ENCODE data around the gene MROH9.

Gene MROH9

DNA sequence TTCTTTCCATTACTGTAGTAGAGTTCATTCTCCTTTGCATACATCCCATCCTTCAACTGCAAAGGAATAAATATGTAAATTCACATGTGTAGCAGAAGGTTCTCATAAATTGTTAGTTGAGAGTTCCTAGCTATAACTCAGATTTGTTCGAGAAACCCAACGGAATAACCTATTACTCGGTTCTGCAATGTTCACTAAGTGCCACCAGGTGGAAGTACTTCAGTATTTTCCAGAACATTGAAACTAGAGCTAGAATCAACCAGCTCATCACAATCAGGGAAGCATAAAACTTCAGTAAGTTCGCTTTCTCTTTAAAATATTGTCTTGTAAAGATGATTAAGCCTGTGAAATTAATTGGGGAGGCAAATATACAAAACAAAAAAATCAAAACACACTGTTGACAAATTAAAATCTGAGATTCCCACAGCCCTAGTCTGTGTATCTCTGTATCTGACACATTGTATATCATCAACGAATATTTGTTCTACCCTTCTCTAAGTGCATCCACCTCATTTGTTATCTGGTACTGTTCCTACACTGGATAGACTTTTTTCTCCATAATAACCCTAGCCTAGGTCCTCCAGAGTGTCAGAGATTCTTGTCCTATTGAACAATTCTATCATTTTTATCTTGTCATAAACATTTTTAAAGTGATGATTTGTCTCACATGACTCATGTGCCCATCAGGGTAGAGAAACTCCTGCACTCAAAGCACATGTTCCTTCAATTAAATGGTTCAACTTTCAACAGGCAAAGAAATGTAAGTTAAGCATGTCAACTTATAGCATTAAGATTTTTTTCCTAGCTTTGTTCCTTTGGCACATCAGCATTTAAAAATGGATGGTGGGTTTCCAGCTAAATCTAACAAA is 31.9 kb downstream of the MROH9 start:
- no peak for DNase-seq (ENCODE audit: low spot score)

DNA sequence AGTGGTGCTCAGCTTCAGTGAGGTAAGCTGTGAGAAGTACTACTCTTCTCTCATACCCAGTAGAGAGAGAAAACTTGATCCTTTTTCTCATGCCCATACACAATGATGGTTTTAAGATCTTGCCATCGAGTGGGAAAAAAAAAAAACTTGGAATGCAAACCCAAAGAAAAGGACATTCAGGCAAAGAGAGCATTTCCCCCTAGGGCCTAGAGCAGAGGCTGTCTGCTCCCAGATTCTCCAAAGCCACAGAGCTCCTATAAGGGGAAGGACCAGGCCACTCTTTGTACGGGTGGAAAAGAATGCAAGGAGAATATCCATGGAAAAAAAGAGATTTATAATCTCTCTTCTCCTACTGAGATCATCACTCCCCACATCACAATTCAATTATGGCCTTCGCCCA is 34.9 kb downstream of the MROH9 start:
- no peak for DNase-seq (ENCODE audit: low spot score)

DNA sequence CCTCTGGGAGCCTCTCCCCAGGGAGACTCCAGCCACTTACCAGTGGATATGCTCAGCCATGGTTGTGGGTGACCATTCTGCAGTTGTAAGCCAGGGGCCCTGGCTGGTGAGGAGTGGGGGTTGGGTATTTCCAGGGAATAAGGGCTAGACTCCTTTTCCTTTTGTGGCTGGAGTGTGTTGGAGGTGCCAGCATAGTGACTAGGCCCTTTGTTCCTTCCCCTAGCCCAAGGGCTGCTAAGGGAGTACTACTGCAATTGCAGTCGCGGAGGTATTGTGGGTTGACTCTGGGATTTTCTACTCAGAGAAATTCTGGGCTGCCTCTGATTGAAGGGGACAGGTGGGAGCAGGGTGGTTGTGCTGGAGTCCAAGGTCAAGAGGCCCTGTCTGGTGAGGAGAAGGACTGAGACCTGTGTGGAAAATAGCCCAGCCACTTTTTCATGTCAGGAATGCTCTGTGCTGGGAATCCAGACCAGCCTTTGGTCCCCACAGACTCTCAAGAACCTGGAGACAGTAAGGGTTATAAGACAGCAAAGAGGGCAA is 43.1 kb downstream of the MROH9 start:
- DNase-seq (ENCODE audit: low spot score), result no peak

DNA sequence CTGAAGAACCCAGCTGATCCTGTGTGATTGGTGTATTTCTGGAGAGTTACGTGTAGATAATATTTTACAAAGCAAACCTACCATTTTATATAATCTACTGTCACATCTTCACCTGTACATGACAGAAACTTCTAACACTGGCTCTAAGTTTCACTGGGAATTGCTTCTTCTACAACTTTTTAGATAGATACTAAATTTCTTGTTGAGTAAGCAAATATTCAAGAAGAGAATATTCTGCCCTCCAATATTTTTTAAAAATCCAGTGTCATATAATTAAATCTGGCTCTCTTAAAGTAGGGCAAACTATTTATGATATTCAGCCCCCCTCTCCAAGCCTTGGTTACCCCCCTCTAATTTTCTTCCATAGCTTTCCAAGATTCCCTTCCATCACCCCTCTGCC is 50.1 kb downstream of the MROH9 start:
- no peak for DNase-seq (ENCODE audit: low spot score)

DNA sequence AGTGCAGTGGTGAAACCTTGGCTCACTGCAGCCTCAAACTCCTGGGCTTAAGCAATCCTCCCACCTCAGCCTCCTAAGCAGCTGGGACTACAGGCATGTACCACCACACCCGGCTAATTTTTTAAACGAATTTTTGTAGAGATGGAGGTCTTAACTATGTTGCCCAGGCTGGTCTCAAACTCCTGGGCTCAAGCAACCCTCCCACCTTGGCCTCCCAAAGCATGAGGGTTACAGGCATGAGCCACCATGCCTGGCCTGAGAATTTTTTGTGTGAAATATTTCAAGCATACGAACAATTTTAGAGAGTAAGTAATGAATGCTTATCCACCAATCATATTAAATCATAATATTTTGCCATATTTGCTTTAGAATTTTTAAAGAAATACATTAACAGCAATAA is 51.6 kb downstream of the MROH9 start:
- DNase-seq (ENCODE audit: low spot score), result no peak

DNA sequence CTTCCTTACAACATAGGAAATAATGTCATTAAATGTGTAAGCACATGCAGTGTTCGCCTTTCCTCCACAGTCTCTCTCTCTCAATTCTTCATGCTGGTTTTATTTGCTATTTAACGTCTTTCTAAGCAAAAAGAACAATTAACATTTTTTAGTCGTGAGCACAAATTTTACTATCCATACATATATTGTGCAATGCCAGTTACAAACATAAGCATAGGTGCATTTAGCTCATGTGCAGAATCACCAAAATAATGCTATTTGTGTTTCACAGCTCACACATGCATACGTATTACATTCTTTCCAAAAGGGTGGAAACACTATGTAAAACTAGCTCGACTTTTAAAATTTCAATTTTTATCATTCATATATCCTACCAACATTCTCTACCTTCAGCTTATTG is 52.1 kb downstream of the MROH9 start:
- DNase-seq (ENCODE audit: low spot score), result no peak

DNA sequence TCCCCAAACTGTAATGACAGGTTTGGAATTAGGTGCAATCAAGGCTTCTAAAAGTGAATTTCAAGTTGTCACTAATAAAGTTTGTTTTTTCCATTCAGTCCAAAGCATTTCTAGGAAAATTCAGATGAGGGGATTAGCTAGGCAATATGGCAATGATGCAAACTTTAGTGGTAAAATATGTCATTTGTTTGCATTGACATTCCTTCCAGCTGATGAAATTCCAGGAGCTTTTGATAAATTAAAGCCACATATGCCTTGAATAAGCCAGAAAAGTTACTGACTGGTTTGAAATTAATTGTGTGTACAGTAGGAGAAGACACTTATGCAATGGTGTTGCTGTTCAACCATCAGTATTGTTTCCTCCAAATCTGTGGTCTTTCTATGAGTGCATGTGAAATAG is 57.8 kb downstream of the MROH9 start:
- no peak for DNase-seq (ENCODE audit: low spot score)

DNA sequence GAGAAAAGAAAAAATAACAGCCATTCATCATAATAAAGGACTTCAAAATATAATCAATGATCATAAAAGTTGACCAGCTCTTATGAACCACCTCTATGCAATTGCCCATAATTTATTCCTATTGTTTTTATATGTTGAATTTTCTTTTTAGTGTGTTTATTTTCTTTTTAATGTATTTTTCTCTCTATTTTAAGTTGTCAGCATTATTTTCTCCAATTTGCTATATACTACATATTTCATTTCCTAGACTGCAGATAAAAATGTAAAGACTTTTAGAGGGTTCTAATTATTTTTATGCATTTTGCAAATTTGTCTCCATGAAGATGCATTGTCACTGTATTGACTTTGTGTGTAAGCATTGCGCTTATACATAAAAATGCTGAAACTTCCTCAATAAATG is 58.4 kb downstream of the MROH9 start:
- no peak for DNase-seq (ENCODE audit: low spot score)

DNA sequence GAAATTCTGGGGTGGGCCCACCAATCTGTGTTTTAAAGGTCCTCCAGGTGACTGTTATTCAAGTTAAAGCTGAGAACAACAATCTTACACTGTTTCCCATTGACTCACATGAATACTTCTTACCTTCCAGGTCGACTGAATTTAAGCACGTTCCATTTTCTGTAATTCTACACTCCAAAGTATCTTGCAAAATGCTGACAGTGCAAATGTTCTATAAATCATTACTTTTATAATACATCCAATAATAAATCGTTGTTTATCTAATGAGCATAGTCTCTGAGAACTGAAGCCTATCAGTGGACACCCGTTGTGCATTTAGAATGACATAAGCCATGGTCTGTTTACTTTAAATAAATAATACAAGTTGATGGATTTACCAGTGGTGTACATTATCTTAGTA is 79.5 kb downstream of the MROH9 start:
- no peak for DNase-seq (ENCODE audit: low spot score)

DNA sequence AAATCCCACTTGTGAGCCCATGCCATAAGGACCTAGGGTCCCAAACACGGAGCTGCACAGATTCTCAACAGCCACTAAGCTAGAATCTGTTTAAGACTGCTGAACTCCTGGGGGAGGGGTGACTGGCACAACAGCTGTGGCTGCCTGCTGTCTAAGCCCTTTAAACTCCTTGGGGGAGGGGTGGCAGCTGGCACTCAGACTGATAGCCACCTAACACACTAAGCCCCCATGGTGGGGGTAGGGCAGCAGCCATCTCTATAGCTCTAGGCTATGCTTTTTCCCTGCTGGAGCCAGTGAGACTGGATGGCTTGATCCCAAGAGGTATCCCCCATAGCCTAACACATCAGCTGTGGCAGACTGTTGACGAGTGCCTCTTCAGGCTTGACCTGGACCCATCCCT is 82.1 kb downstream of the MROH9 start:
- DNase-seq (ENCODE audit: low spot score), result no peak

DNA sequence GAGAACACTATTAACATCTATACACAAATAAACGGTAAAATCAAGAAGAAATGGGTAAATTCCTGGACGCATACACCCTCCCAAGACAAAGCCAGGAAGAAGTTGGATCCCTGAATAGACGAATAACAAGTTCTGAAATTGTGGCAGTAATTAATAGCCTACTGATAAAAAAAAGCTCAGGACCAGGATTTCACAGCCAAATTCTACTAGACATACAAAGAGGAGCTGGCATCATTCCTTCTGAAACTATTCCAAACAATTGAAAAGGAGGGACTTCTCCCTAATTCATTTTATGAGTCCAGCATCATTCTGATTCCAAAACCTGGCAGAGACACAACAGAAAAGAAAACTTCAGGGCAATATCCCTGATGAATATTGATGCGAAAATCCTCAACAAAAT is 84.6 kb downstream of the MROH9 start:
- no peak for DNase-seq (ENCODE audit: low spot score)

DNA sequence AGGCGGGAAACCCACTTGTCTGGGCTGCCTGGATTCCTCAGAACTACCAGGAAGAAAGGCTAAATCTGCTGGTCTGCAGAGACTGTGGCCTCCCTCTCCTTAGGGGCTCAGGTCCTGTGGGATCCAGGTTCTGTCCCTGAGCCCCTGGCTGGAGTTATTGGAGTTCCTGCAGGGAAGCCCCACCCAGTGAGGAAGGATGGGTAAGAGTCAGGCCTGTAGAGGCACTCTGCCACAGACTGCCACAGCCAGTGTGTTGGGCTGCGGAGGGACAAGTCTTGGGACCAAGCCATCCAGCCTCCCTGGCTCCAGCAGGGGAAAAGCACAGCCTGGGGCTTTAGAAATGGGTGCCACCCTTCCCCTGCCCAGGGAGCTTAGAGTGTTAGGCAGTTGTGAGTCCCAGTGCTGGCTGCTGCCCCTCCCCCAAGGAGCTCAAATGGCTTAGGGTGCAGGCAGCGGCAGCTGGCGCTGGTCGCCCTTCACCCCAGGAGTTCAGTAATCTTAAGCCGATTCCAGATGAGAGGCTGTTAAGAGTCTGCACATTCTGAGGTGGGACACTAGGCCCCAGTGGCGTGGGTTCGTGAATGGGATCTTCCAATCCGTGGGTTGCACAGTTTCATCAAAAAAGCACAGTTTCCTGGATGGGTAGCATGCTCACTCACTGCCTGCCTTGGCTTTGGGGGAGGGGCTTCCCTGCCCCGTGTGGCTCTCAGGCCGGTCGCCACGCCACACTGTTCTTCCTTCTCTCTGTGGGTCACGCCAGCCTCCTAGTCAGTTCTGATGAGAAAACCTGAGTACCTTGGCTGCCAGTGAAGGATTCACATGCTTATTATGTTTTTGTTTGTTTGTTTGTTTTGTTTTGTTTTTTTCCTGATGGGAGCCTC is 97.7 kb downstream of the MROH9 start:
- DNase-seq (ENCODE audit: low spot score), result peak; percentile 51

DNA sequence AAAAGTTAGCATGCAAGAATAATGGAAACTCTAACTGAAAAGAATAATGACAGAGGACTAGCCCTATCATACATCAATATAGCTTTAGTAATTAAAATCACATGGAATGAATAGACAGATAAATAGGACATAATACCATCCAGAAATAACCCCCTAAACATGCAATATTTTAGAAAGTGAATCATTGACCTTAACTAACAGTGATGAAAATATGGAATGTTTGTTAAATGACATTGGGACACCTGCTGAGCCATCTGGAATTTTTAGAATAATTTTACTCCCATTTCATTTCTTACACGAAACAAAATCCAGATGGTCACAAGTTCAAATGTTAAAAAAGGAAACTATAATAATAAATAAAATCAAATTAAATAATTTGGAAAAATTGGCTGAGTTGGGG is 102.3 kb downstream of the MROH9 start:
- no peak for DNase-seq (ENCODE audit: low spot score)

DNA sequence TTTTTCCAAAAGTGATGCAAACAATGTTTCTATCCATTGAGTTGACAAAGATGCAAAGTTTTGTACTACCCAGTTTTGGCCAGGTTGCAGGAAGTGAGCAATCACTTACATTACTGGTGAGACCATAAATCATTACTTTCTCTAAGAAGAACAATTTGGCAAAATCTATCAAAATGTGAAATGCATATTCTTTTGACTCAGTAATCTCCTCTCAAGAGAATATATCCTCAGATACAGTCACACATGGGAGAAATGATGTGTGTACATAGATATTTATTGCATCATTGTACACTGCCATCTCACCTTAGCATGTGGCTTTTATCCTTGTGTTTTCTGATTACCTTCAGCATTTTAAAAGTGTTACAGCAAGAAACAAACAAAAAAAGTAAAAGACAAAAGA is 103.0 kb downstream of the MROH9 start:
- no peak for DNase-seq (ENCODE audit: low spot score)

DNA sequence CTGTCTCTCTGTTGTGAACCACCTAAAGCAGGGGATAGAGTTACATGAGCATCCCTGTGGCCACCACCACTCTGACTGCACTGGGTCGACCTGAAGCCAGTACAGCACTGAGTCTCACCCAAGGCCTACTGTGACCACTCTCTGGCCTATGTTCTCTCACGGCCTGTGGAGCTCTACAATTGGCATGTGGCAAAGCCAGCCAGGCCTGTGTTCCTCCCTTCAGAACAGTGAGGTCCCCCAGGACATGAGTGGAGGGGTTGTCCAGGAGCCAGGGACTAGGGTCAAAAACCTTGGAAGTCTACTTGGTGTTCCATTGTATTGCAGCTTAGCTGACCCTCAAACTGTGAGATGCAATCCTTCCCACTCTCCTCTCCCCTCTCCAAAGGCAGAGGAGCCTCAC is 112.7 kb downstream of the MROH9 start:
- DNase-seq (ENCODE audit: low spot score), result no peak

DNA sequence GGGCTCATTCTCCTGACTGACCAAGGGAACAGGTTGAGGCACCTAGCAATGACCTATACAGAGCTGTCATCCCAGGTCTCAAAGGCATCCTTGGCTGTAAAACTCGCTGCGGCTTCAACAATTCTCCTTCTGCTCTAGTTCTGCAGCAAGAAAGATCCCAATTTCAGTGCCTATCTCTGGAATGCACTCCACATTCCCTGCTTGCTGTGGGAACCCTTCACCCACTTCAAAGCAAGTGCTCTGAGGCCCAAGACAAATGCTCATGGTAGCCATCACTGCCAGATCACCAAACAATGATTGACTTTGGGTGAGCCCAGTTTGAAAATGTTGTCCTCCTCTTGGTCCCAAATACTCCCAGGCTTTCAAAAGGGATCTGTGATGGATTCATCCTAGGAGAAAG is 117.6 kb downstream of the MROH9 start:
- DNase-seq (ENCODE audit: low spot score), result no peak

DNA sequence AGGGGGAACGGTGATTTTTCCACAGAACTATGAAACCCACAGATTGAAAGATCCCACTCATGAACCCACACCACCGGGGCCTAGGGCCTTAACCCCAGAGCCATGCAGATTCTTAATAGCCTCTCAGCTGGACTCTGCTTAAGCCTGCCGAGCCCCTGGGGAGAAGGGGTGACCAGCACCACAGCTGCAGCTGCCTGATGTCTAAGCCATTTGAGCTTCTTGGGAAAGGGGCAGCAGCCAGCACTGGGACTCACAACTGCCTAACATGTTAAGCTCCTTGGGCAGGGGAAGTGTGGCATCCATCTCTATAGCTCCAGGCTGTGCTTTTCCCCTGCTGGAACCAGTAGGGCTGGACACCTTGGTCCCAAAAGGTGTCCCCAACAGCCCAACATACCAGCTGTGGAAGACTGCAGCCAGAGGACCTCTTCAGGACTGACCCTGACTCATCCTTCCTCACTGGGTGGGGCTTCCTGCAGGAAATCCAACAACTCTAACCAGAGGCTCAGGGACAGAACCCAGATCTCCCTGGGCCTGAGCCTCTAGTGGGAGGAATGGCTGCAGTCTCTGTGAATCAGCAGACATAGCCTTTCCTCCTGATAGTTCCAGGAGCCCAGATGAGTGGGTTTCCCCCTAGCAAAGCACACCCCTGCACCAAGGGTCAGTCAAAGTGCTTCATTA is 120.8 kb downstream of the MROH9 start:
- DNase-seq (ENCODE audit: low spot score), result no peak

DNA sequence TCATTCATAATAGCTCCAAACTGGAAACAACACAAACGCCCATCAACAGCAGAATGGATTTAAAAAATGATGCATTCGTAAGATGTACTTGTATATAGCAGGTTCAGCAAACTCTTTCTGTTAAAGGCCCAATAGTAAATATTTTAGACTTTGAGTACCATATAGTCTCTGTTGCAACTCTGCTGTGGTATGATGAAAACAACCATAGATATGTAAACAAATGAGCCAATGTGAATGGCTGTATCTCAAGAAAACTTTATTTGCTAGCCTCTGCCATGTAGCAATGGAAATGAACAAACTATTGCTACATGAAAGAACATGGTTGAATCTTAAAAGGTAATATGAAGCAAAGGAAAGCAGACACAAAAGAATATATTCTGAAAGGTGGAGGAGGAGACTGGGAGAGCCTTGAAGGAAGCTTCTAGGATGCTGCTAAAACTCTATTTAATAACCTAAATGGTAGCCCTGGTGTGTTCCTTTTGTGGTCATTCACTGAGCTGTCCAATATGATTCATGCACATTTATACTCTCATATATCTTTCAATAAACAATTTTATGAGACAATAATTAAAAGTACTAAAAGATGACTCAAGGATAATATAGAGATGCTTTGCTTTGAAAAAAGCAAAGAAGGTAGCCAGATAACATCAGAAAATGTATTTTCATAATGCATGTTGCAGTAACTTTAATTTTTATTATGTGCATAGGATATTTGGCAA is 126.2 kb downstream of the MROH9 start:
- DNase-seq (ENCODE audit: low spot score), result no peak

DNA sequence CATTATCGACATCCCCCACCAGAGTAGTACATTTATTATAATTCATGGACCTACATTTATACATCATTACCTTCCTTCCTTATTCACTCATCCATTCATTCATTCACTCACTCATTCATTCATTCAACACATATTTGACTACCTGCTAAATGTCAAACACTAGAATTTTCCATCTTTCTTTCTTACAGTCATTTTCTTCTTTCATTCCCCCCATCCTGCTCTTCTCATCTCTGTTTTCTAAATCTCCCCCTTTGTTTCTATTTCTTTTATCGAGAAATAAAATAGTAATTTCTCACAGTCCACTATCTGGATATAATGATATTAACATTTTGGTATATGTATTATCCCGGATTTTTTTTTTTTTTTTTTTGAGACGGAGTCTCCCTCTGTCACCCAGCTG is 127.6 kb downstream of the MROH9 start:
- no peak for DNase-seq (ENCODE audit: low spot score)

DNA sequence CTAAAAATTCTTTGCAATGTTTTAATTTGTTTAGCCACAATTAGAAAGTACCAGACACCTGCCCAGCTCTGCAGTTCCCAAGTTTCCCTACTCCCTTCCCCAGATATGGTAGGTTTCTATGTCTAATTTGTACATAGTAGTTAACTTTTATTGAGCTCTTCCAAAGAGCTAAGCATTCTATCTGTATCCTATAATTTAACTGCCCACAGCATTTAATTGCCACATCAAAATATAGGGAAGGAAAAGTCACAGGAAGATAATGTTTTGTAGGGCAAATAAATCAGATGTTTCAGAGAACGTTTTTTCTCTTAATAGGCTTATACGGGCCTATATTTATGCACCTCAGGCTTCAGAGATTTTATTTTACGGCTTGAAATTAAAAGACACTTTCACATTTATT is 139.7 kb downstream of the MROH9 start:
- no peak for DNase-seq (ENCODE audit: low spot score)

DNA sequence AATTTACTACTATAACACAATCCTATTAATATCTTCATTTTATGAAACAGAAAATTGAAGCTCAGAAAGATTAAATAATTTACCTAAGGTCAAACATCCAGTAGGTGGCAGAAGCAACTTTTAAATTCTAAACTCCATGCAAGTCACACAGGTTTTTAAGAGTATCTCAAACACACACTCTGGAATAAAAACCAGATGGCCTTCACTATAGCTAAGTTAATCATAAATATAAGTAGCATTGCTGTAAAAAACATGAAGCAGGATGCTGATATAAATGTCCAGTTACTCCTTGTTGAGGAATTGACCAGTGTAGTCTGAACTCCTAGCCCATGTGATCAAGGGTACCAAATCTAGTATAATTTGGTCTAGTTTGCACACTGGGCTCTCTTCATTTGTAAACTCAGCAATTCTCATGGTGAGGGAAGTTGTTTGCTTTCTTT is 146.0 kb downstream of the MROH9 start:
- DNase-seq (ENCODE audit: low spot score), result no peak

DNA sequence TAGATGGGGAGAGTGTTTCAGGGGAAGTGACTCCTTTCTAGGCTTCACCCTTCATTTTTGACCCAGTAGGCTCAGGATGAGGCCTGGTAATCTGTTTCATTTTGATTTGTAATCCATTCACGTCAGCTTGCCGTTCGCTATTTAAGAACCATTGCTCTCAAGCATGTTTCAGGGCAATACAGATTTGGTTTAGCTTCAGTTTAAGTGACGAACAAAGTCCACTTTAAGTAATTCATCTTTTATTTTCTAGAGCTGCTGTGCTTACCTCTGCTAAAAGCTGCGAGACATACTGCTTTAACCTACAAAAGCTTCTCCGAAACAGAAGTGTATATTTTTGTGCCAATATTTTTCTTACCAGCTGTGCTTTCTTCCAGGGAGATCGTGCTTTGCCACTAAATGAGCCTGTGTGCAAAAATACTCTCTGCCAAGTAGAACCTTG is 146.4 kb downstream of the MROH9 start:
- DNase-seq (ENCODE audit: low spot score), result no peak

All from ecto neural progenitor cell (in vitro differentiated cells).